Hepatocyte (in vitro differentiated cells): Measurements from ENCODE around the gene MAIP1. TPM values are rescaled to one million over a fixed set of nuclear protein-coding genes. Genes with fewer than 3 reads are reported as not detected.

Source experiments
- DNase-seq: peaks from one replicate; pipeline ENCODE4 v3.0.0-alpha.2; 2016; ENCODE audit warnings: low spot score
- H2AFZ ChIP-seq: fragments of 200-600 bp; sonication (generic); 2 replicates; pipeline ENCODE4 v1.6.0; 2016; ENCODE audit warnings: antibody characterized with exemption, mild to moderate bottlenecking
- H3K27ac ChIP-seq: fragments of 200-600 bp; sonication (generic); 2 replicates; pipeline ENCODE4 v1.5.1; 2016; ENCODE audit warnings: mild to moderate bottlenecking
- H3K27me3 ChIP-seq: fragments of 200-600 bp; sonication (generic); 2 replicates; pipeline ENCODE4 v1.6.1; 2016
- H3K36me3 ChIP-seq: fragments of 200-600 bp; sonication (generic); replicated peaks from 2 replicates; pipeline ENCODE4 v1.5.1; 2016; ENCODE audit warnings: low read depth; ENCODE audit not compliant: insufficient read depth
- H3K4me1 ChIP-seq: fragments of 200-600 bp; sonication (generic); 2 replicates; pipeline ENCODE4 v1.5.1; 2016; ENCODE audit warnings: mild to moderate bottlenecking, moderate library complexity; ENCODE audit not compliant: insufficient read depth
- H3K4me2 ChIP-seq: fragments of 200-600 bp; sonication (generic); 2 replicates; pipeline ENCODE4 v1.6.0; 2016
- H3K4me3 ChIP-seq: fragments of 200-600 bp; sonication (generic); 2 replicates; pipeline ENCODE4 v1.5.1; 2016; ENCODE audit warnings: mild to moderate bottlenecking
- H3K79me2 ChIP-seq: fragments of 200-600 bp; sonication (generic); 2 replicates; pipeline ENCODE4 v1.6.0; 2017; ENCODE audit warnings: mild to moderate bottlenecking
- H3K9me2 ChIP-seq: fragments of 200-600 bp; sonication (generic); replicated peaks from 2 replicates; pipeline ENCODE4 v1.6.0; 2017; ENCODE audit warnings: mild to moderate bottlenecking; ENCODE audit not compliant: insufficient read depth
- H3K9me3 ChIP-seq: fragments of 200-600 bp; sonication (generic); 2 replicates; pipeline ENCODE4 v1.5.1; 2016; ENCODE audit warnings: low read depth, mild to moderate bottlenecking
- H4K20me1 ChIP-seq: fragments of 200-600 bp; sonication (generic); 2 replicates; pipeline ENCODE4 v1.6.0; 2016; ENCODE audit warnings: mild to moderate bottlenecking; ENCODE audit not compliant: insufficient read depth, poor library complexity, severe bottlenecking
- CTCF ChIP-seq: fragments of 200-600 bp; sonication (generic); IDR thresholded peaks from 2 replicates; pipeline ENCODE4 v1.5.1; 2016; ENCODE audit warnings: antibody characterized with exemption, mild to moderate bottlenecking; ENCODE audit not compliant: poor library complexity
- EZH2 ChIP-seq: fragments of 200-600 bp; sonication (generic); IDR thresholded peaks from 2 replicates; pipeline ENCODE4 v1.6.1; 2016; ENCODE audit warnings: antibody characterized with exemption, mild to moderate bottlenecking, borderline replicate concordance
- EZH2phosphoT487 ChIP-seq: fragments of 200-600 bp; sonication (generic); IDR thresholded peaks from one replicate; pipeline ENCODE4 v1.6.1; 2018; ENCODE audit warnings: antibody characterized with exemption, mild to moderate bottlenecking, low read depth, moderate library complexity; ENCODE audit not compliant: unreplicated experiment, severe bottlenecking
- WGBS: methylation state at CpG from one replicate; pipeline ENCODE4 v1.1.6; 2016; ENCODE audit warnings: low lambda C conversion rate; ENCODE audit errors: missing lambda C conversion rate; 5-methylcytosine and 5-hydroxymethylcytosine counted together
- polyA plus RNA-seq: library from polyadenylated mRNA; unstranded; fragments of >200 nt; fragmentation: Nextera tagmentation; extraction: Ambion mirVana; gene quantifications from 2 replicates; pipeline ENCODE4 v1.2.1, GENCODE V29; 2016
- total RNA-seq: library from RNA; depleted of rRNA; stranded (reverse); fragments of >200 nt; gene quantifications from 2 replicates; pipeline ENCODE4 v1.2.3, GENCODE V29; 2014

Gene MAIP1, protein sequence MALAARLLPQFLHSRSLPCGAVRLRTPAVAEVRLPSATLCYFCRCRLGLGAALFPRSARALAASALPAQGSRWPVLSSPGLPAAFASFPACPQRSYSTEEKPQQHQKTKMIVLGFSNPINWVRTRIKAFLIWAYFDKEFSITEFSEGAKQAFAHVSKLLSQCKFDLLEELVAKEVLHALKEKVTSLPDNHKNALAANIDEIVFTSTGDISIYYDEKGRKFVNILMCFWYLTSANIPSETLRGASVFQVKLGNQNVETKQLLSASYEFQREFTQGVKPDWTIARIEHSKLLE
- 33.0 and 35.7 TPM in 2 replicates for total RNA-seq
- 21.7 and 26.3 TPM in 2 replicates for polyA plus RNA-seq

GRCh38 chr2:199955339-199956061 is at the start of gene MAIP1, which contains the start of gene TYW5:
MAIP1 (plus strand) TSS chr2:199955582; CDS start chr2:199955799, 217 bp downstream.
TYW5 (minus strand) TSS chr2:199955491; CDS start chr2:199955470, 21 bp downstream.
- Histone ChIP-seq H3K27ac (peak within 1 kb of the TSS; percentile 98), H4K20me1 (no peaks in the 10 kb centered on the region), H3K9me2 (no peaks in the 10 kb centered on the region), H2AFZ (peak within 1 kb of the TSS; percentile 80), H3K79me2 (peaks cover 70% of the 10 kb centered on the region), H3K4me1 (peaks cover 21% of the 10 kb centered on the region), H3K4me3 (peak within 1 kb of the TSS; percentile 86), H3K4me2 (peak within 1 kb of the TSS; percentile 87), H3K27me3 (no peaks in the 10 kb centered on the region), H3K9me3 (no peaks in the 10 kb centered on the region), H3K36me3 (no peaks in the 10 kb centered on the region)
- TF ChIP-seq CTCF (peak; percentile 15), EZH2phosphoT487 (no peak)
- WGBS, result under 1% methylated on average over 62 of the region's 64 CpGs
- DNase-seq, result peak; percentile 90

DNA sequence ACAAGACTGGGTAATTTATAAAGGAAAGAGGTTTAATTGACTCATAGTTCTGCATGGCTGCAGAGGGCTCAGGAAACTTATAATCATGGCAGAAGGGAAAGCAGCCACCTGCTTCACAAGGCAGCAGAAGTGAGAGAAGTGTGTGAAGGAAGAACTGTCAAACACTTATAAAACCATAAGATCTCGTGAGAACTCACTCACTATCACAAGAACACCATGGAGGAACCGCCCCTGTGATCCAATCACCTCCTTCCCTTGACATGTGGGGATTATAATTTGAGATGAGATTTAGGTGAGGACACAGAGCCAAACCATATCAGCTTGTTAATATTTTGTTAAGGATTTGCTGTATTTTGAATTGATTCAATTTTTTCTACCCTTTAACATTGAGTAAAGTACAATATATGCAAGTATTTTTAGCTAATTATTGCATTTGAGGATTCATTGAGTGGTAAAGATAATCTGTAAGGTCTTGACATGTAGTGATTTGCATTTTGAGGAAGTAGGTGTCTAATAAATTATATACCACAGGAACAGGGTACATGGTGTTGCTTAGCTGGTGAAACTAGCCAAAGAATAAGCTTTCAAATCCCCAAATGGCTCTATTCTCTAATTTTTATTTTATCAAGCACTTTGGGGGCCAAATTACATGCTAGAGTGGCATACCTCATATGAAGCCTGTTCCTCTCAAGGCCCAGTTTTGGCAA is 48.2 kb upstream of the MAIP1 start:
- no peaks in the 10 kb centered on the region for H3K4me1 ChIP-seq
- no peak overlapping the region for H2AFZ ChIP-seq
- H3K9me3 ChIP-seq, result no peaks in the 10 kb centered on the region
- no peak overlapping the region for H3K27ac ChIP-seq
- 76% methylated on average over 2 of the region's 2 CpGs for WGBS
- no peaks in the 10 kb centered on the region for H3K9me2 ChIP-seq
- no peak for DNase-seq
- H3K36me3 ChIP-seq, result no peaks in the 10 kb centered on the region
- no peaks in the 10 kb centered on the region for H4K20me1 ChIP-seq
- H3K79me2 ChIP-seq, result peaks cover 4% of the 10 kb centered on the region
- H3K4me2 ChIP-seq, result no peak overlapping the region
- H3K4me3 ChIP-seq, result no peak overlapping the region
- TF ChIP-seq EZH2, result no peak
- no peak for TF ChIP-seq EZH2phosphoT487
- no peak for TF ChIP-seq CTCF
- no peaks in the 10 kb centered on the region for H3K27me3 ChIP-seq

DNA sequence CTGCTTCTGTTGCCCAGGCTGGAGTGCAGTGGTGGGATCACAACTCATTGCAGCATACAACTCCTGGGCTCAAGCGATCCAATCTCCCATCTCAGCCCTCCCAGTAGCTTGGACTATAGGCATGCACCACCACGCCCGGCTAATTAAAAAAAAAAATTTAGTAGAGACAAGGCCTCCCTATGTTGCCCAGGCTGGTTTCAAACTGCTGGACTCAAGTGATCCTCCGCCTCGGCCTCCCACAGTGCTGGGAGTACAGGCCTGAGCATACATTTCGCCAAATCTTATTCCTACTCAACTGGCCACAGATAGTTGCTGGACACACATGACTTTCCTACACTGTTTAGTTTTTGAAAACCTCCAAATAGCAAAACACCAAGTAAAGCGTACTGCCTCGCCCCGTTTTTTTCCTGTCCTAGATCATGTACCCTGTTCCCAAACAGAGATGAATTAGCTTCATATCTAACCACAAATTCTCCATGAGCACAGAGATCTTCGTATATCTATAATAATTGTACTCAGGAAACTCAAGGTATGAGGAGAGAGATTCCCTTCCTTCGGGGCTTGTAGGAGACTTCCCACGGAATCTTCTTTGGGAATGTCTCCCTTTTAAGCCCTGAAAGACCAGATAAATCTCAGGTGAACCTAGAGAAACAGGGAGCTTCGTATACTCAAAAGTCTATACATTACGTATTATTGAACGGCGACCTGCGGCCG is 44.9 kb upstream of the MAIP1 start:
- peaks cover 33% of the 10 kb centered on the region for H3K79me2 ChIP-seq
- 52% methylated on average over 18 of the region's 18 CpGs for WGBS

More for the DNA sequence above, 44.9 kb upstream of the MAIP1 start:
- Histone ChIP-seq H3K4me2 (peak overlapping the region; percentile 69), H3K36me3 (no peaks in the 10 kb centered on the region), H3K4me1 (peaks cover 8% of the 10 kb centered on the region), H2AFZ (peak overlapping the region; percentile 9), H3K9me2 (no peaks in the 10 kb centered on the region), H3K27me3 (no peaks in the 10 kb centered on the region), H4K20me1 (peaks cover 5% of the 10 kb centered on the region), H3K9me3 (no peaks in the 10 kb centered on the region), H3K27ac (no peak overlapping the region), H3K4me3 (no peak overlapping the region)
- no peak for DNase-seq
- TF ChIP-seq CTCF, result no peak
- TF ChIP-seq EZH2phosphoT487, result no peak
- no peak for TF ChIP-seq EZH2
